WTC11 (cell line): ENCODE data around the gene RANBP9. TPM values are rescaled to one million over a fixed set of nuclear protein-coding genes. Genes with fewer than 3 reads are reported as not detected.

Source experiments
- ATAC-seq: fragments of 200-7000 bp; cut with Tn5 transposase; 2 replicates; pipeline ENCODE4 v1.10.0; 2021; ENCODE audit warnings: mild to moderate bottlenecking, moderate library complexity
- CTCF ChIA-PET: fragments of 300-600 bp; sonication (Branson Sonifier 250); formaldehyde crosslinking; loops from one replicate; lab custom pipeline; 2021; ENCODE audit warnings: antibody characterized with exemption; lab: Charles Lee
- POLR2A ChIA-PET: fragments of 350-600 bp; sonication (Branson Sonifier 250); formaldehyde crosslinking; loops from one replicate; lab custom pipeline; 2021; ENCODE audit warnings: antibody characterized with exemption; lab: Charles Lee
- DNase-seq: peaks from one replicate; pipeline ENCODE4 v3.0.0; 2021; ENCODE audit warnings: low spot score
- H3K27ac Mint-ChIP-seq: 2 replicates; pipeline ENCODE4 v1.8.0; 2021; ENCODE audit warnings: mixed read lengths
- H3K27me3 Mint-ChIP-seq: 2 replicates; pipeline ENCODE4 v1.8.0; 2021; ENCODE audit warnings: low read depth, mild to moderate bottlenecking, moderate library complexity, mixed read lengths
- H3K36me3 Mint-ChIP-seq: 2 replicates; pipeline ENCODE4 v1.8.0; 2021; ENCODE audit warnings: mixed read lengths
- H3K4me1 Mint-ChIP-seq: 2 replicates; pipeline ENCODE4 v1.8.0; 2022; ENCODE audit warnings: mixed read lengths
- H3K4me3 Mint-ChIP-seq: 2 replicates; pipeline ENCODE4 v1.8.0; 2021; ENCODE audit warnings: mild to moderate bottlenecking, moderate library complexity, mixed read lengths
- H3K9me3 Mint-ChIP-seq: 2 replicates; pipeline ENCODE4 v1.8.0; 2021; ENCODE audit warnings: mixed read lengths
- ATF2 ChIP-seq: sonication (generic); formaldehyde crosslinking; IDR thresholded peaks from 2 replicates; pipeline ENCODE4 v1.8.1; 2022; ENCODE audit warnings: low read depth, missing genetic modification reagents, borderline replicate concordance
- E2F4 ChIP-seq: sonication (generic); formaldehyde crosslinking; IDR thresholded peaks from 2 replicates; pipeline ENCODE4 v1.8.1; 2022; ENCODE audit warnings: low read depth, mild to moderate bottlenecking, moderate library complexity, missing genetic modification reagents, borderline replicate concordance
- ELF4 ChIP-seq: sonication (generic); formaldehyde crosslinking; IDR thresholded peaks from 2 replicates; pipeline ENCODE4 v1.8.1; 2022; ENCODE audit warnings: low read depth, mild to moderate bottlenecking, moderate library complexity, missing genetic modification reagents
- FOXJ3 ChIP-seq: sonication (generic); formaldehyde crosslinking; IDR thresholded peaks from 2 replicates; pipeline ENCODE4 v1.9.0; 2021; ENCODE audit warnings: missing genetic modification reagents, mild to moderate bottlenecking, borderline replicate concordance
- GTF2I ChIP-seq: fragments of 250-450 bp; sonication (Bioruptor Pico); conservative IDR thresholded peaks from 2 replicates; pipeline ENCODE4 v1.4.0; 2021; ENCODE audit warnings: mild to moderate bottlenecking
- HMGXB4 ChIP-seq: sonication (generic); formaldehyde crosslinking; IDR thresholded peaks from 2 replicates; pipeline ENCODE4 v1.8.1; 2023; ENCODE audit warnings: mild to moderate bottlenecking, moderate library complexity, missing genetic modification reagents
- NFATC4 ChIP-seq: fragments of 250-450 bp; sonication (Bioruptor Pico); IDR thresholded peaks from 2 replicates; pipeline ENCODE4 v1.9.0; 2021; ENCODE audit warnings: mild to moderate bottlenecking
- SP1 ChIP-seq: sonication (generic); formaldehyde crosslinking; conservative IDR thresholded peaks from 2 replicates; pipeline ENCODE4 v1.8.1; 2022; ENCODE audit warnings: missing genetic modification reagents
- ZBTB43 ChIP-seq: sonication (generic); formaldehyde crosslinking; IDR thresholded peaks from 2 replicates; pipeline ENCODE4 v1.8.1; 2023; ENCODE audit warnings: mild to moderate bottlenecking, missing genetic modification reagents
- ZNF317 ChIP-seq: sonication (generic); formaldehyde crosslinking; IDR thresholded peaks from 2 replicates; pipeline ENCODE4 v1.8.1; 2023; ENCODE audit warnings: low read depth, mild to moderate bottlenecking, moderate library complexity, missing genetic modification reagents, borderline replicate concordance
- ZNF396 ChIP-seq: fragments of 250-450 bp; sonication (Bioruptor Pico); IDR thresholded peaks from 2 replicates; pipeline ENCODE4 v1.8.0; 2021; ENCODE audit warnings: mild to moderate bottlenecking, moderate library complexity, borderline replicate concordance
- ZNF416 ChIP-seq: fragments of 250-450 bp; sonication (Bioruptor Pico); IDR thresholded peaks from 2 replicates; pipeline ENCODE4 v1.9.0; 2021; ENCODE audit warnings: mild to moderate bottlenecking, inconsistent platforms
- total RNA-seq: library from RNA; stranded (reverse); gene quantifications from 3 replicates; pipeline ENCODE4 v1.2.3, GENCODE V29; 2021
- TF ChIP-seq, protein P1 (sequence below): sonication (generic); formaldehyde crosslinking; IDR thresholded peaks from 2 replicates; pipeline ENCODE4 v1.8.0; 2022; ENCODE audit warnings: missing genetic modification reagents

RANBP9 gene
- total RNA-seq, 1 experiment from 2014 or later = 33.4 TPM

GRCh38 chr6:13663986-13664385, 47.6 kb downstream of the RANBP9 start (continued):
- TF ChIP-seq ATF2 (CRISPR knock-in tag) (no peak), GTF2I (CRISPR knock-in tag) (no peak)
- TF ChIP-seq, protein P1, sequence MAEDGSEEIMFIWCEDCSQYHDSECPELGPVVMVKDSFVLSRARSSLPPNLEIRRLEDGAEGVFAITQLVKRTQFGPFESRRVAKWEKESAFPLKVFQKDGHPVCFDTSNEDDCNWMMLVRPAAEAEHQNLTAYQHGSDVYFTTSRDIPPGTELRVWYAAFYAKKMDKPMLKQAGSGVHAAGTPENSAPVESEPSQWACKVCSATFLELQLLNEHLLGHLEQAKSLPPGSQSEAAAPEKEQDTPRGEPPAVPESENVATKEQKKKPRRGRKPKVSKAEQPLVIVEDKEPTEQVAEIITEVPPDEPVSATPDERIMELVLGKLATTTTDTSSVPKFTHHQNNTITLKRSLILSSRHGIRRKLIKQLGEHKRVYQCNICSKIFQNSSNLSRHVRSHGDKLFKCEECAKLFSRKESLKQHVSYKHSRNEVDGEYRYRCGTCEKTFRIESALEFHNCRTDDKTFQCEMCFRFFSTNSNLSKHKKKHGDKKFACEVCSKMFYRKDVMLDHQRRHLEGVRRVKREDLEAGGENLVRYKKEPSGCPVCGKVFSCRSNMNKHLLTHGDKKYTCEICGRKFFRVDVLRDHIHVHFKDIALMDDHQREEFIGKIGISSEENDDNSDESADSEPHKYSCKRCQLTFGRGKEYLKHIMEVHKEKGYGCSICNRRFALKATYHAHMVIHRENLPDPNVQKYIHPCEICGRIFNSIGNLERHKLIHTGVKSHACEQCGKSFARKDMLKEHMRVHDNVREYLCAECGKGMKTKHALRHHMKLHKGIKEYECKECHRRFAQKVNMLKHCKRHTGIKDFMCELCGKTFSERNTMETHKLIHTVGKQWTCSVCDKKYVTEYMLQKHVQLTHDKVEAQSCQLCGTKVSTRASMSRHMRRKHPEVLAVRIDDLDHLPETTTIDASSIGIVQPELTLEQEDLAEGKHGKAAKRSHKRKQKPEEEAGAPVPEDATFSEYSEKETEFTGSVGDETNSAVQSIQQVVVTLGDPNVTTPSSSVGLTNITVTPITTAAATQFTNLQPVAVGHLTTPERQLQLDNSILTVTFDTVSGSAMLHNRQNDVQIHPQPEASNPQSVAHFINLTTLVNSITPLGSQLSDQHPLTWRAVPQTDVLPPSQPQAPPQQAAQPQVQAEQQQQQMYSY (CRISPR knock-in tag) = no peak

DNA sequence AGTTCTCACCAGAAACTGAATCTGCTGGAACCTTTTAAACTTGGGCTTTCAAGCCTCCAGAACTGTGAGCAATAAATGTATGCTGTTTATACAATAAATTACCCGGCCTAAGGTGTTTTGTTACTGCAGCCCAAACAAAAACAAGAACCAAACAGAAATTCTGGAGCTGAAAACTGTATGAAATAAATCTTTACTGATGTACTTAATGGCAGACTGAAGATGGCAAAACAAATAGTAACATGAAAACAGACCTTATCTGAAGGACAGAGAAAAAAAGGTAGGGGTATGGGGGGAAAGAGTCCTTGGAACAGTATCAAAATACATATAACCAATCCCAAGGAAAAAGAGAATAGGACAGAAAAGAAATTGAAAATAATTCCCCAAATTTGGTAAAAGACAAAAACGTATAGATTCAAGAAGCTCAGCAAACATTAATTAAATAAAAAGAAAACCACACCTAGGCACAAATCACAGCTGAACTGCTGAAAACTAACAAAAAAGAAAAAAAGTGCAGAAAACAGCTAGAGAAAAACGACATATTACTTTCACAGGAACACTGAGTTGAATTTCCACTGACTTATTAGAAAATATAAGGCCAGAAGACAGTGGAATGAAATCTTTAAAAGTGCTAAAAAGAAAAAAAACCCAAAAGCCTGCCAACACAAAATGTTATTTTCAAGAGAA, 48.8 kb downstream of the RANBP9 start:
- TF ChIP-seq E2F4 (CRISPR knock-in tag) (no peak), FOXJ3 (CRISPR knock-in tag) (no peak), HMGXB4 (CRISPR knock-in tag) (no peak), GTF2I (CRISPR knock-in tag) (no peak), ZNF396 (CRISPR knock-in tag) (no peak), ZNF416 (CRISPR knock-in tag) (no peak), ELF4 (CRISPR knock-in tag) (no peak), NFATC4 (CRISPR knock-in tag) (no peak), SP1 (CRISPR knock-in tag) (no peak)
- DNase-seq = no peak
- Mint-ChIP-seq H3K9me3 (no peaks in the 10 kb centered on the region), H3K4me3 (no peak overlapping the region), H3K36me3 (no peaks in the 10 kb centered on the region), H3K27ac (peak overlapping the region; percentile 62), H3K27me3 (no peaks in the 10 kb centered on the region), H3K4me1 (peaks cover 35% of the 10 kb centered on the region)
- ATAC-seq = no peak
- ChIA-PET POLR2A (no interaction called here), CTCF (no interaction called here)

GRCh38 chr6:13661647-13662046, 50.0 kb downstream of the RANBP9 start:
- TF ChIP-seq ZNF317 (CRISPR knock-in tag) = 0 out of 2 replicates have a peak, but pooled peaks have one; percentile 20
- TF ChIP-seq ZBTB43 = no peak
- POLR2A ChIA-PET = no interaction called here
- H3K27ac Mint-ChIP-seq = peak overlapping the region; percentile 2; the same call in 1 of the 2 replicates
- H3K4me1 Mint-ChIP-seq = peaks cover 31% of the 10 kb centered on the region
- no peaks in the 10 kb centered on the region for H3K27me3 Mint-ChIP-seq
- no peaks in the 10 kb centered on the region for H3K36me3 Mint-ChIP-seq
- CTCF ChIA-PET = no interaction called here
- H3K4me3 Mint-ChIP-seq = no peak overlapping the region
- H3K9me3 Mint-ChIP-seq = no peaks in the 10 kb centered on the region
- ATAC-seq = no peak
- no peak for DNase-seq
